Measurements from ENCODE around the gene DNAJB2.
"Not testable (repeated sequence)": the region's sequence is repeated elsewhere in the genome, so short reads cannot be mapped to it uniquely, and the experiment has no call there.

The DNAJB2 gene

DNA sequence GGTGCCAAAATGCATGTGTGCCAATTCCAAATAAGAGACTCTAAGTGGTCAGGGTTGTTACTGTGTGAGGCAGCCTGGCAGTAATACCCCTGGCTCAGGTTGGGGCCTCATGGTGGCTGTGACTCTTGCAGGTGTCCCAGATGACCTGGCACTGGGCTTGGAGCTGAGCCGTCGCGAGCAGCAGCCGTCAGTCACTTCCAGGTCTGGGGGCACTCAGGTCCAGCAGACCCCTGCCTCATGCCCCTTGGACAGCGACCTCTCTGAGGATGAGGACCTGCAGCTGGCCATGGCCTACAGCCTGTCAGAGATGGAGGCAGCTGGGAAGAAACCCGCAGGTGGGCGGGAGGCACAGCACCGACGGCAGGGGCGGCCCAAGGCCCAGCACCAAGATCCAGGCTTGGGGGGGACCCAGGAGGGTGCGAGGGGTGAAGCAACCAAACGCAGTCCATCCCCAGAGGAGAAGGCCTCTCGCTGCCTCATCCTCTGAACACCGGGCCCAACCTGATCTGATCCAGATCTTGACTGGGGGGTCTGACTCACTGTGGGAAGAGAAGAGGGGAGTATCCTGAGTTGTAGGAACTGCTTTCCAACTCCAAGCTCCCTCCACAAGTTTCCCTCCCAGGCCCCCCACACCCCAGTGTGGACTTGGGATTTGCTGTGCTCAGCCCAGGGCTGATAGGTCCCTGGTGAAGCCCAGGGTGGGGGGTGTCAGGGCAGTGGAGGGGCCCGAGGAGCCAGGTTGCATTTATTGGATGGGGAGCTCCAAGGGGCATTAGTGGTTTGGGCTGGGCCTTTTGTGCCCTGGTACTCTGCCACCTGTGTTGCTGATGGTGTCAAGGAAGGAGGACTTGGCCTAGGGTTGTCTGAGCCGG lies 5.6 kb downstream of the DNAJB2 start:
- DNase-seq (ENCODE audit: extremely low spot score) = no peak
- TF ChIP-seq, protein P1, sequence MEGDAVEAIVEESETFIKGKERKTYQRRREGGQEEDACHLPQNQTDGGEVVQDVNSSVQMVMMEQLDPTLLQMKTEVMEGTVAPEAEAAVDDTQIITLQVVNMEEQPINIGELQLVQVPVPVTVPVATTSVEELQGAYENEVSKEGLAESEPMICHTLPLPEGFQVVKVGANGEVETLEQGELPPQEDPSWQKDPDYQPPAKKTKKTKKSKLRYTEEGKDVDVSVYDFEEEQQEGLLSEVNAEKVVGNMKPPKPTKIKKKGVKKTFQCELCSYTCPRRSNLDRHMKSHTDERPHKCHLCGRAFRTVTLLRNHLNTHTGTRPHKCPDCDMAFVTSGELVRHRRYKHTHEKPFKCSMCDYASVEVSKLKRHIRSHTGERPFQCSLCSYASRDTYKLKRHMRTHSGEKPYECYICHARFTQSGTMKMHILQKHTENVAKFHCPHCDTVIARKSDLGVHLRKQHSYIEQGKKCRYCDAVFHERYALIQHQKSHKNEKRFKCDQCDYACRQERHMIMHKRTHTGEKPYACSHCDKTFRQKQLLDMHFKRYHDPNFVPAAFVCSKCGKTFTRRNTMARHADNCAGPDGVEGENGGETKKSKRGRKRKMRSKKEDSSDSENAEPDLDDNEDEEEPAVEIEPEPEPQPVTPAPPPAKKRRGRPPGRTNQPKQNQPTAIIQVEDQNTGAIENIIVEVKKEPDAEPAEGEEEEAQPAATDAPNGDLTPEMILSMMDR (IDR thresholded peaks at IDR 0.05; ENCODE audit: control extremely low read depth, extremely low read depth, low read depth, missing control alignments) = no peak
- ChIA-PET CTCF (interaction anchor here (1.1 to 16.0 kb wide), 5 partner anchors 6 to 305 kb away, joined by 3 to 336 read pairs (median 4); no protein-coding TSS in a partner anchor), POLR2A (interaction anchor here (1.0 kb wide), 1 partner anchor 113 kb away, joined by 3 read pairs; no protein-coding TSS in a partner anchor)

DNA sequence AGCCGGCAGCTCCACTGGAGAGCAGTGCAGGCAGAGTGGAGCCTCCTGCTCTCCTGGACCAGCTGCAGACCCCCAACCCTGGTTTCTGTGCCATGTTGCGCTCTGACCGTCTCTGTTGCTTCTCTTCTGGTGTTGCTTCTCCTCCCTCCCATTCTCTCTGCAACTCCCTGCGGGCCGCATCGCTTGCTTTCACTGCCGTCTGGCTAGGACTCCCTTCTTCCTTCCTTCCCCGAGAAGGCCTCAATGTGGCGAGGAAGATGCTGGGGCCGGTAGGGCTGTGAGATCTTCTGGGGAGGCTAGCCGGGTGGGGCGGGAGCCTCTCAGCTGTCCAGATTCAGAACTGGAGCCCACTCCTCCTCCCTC lies 6.2 kb downstream of the DNAJB2 start:
- ChIA-PET POLR2A (no interaction called here), CTCF (interaction anchor here (1.1 to 16.0 kb wide), 6 partner anchors 6 to 305 kb away, joined by 3 to 336 read pairs (median 12); partner anchors contain the start of gene DNAJB2)
- TF ChIP-seq, protein P1 (IDR thresholded peaks at IDR 0.05; ENCODE audit: control extremely low read depth, extremely low read depth, low read depth, missing control alignments) = no peak
- DNase-seq (ENCODE audit: extremely low spot score) = no peak

GRCh38 chr2:219285894-219286425 lies 6.8 kb downstream of the DNAJB2 start:
- TF ChIP-seq, protein P1 (IDR thresholded peaks at IDR 0.05; ENCODE audit: control extremely low read depth, extremely low read depth, low read depth, missing control alignments) = no peak
- ChIA-PET CTCF (interaction anchor here (1.0 to 16.0 kb wide), 6 partner anchors 5 to 306 kb away, joined by 3 to 336 read pairs (median 12); partner anchors contain the start of gene DNAJB2), POLR2A (interaction anchor here (1.0 kb wide), 1 partner anchor 34 kb away, joined by 8 read pairs; no protein-coding TSS in a partner anchor)
- no peak for DNase-seq (ENCODE audit: extremely low spot score)

- ChIA-PET CTCF (interaction anchor here (1.0 to 16.0 kb wide), 5 partner anchors 4 to 307 kb away, joined by 4 to 336 read pairs (median 20); partner anchors contain the start of gene DNAJB2), POLR2A (interaction anchor here (0.7 to 1.0 kb wide), 3 partner anchors 8 to 59 kb away, joined by 3 to 8 read pairs (median 3); no protein-coding TSS in a partner anchor)
- TF ChIP-seq, protein P1 (IDR thresholded peaks at IDR 0.05; ENCODE audit: control extremely low read depth, extremely low read depth, low read depth, missing control alignments) = no peak
- no peak for DNase-seq (ENCODE audit: extremely low spot score)
These were observed 7.4 kb downstream of the DNAJB2 start for GRCh38 chr2:219286436-219287115.

DNA sequence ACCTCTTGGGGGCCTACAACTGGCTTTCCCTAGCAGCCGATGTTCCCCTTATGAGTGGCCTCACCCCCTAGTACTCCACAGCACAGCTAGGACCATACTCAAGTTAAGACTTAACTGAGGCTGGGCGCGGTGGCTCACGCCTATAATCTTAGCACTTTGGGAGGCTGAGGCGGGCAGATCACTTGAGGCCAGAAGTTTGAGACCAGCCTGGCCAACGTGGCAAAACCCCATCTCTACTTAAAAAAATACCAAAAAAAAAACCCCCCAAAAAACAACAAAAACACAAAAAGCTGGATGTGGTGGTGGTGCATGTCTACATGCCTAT lies 7.9 kb downstream of the DNAJB2 start:
- POLR2A ChIA-PET = interaction anchor here (0.7 to 0.9 kb wide), 2 partner anchors 9 to 59 kb away, joined by 3 read pairs; no protein-coding TSS in a partner anchor
- not testable (repeated sequence) for DNase-seq (ENCODE audit: extremely low spot score)
- CTCF ChIA-PET = interaction anchor here (1.0 to 16.0 kb wide), 4 partner anchors 4 to 25 kb away, joined by 4 to 336 read pairs (median 178); partner anchors contain the start of gene DNAJB2

- CTCF ChIA-PET = interaction anchor here (3.9 to 11.5 kb wide), 2 partner anchors 8 to 11 kb away, joined by 20 to 336 read pairs; partner anchors contain the start of gene DNAJB2
- DNase-seq (ENCODE audit: extremely low spot score) = no peak
These were observed 8.6 kb downstream of the DNAJB2 start for GRCh38 chr2:219287580-219288265.

More at GRCh38 chr2:219287580-219288265, 8.6 kb downstream of the DNAJB2 start:
- POLR2A ChIA-PET = interaction anchor here (0.7 kb wide), 1 partner anchor 9 kb away, joined by 3 read pairs; no protein-coding TSS in a partner anchor
- TF ChIP-seq, protein P1 (IDR thresholded peaks at IDR 0.05; ENCODE audit: control extremely low read depth, extremely low read depth, low read depth, missing control alignments) = no peak
